ENCODE data around the gene NLRP8.

DNA sequence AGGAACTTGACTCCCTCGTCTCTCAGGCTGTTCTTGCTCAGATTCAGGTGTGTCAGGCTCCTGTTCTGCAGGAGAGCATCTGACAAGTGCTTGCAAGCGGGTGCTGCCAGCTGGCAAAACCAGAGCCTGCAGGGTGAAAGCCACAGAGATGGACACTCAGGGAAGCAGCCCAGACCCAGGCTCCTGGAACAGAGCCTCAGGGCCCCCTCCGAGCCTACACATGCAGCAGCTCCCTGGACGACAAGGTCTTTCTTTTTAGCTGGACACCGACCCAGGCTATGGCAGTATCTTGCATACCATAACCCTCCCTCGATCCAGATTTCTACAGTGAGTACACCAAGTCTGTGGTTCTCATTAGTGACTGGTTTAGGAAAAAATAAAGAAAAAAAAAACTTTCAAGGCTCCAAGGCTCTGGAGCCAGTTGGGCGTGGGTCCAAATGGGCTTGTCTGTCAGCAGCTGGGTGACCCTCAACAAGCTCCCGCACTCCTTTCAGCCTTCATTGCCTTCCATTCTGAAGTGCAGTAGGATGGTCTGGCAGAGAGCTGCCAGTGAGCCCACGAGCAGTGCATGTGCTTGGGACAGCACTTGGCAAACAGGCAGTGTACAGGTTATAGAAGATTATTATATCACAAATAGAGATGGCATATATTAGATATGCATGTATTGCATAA, 45.4 kb upstream of the NLRP8 start:
- TF ChIP-seq, protein P1, sequence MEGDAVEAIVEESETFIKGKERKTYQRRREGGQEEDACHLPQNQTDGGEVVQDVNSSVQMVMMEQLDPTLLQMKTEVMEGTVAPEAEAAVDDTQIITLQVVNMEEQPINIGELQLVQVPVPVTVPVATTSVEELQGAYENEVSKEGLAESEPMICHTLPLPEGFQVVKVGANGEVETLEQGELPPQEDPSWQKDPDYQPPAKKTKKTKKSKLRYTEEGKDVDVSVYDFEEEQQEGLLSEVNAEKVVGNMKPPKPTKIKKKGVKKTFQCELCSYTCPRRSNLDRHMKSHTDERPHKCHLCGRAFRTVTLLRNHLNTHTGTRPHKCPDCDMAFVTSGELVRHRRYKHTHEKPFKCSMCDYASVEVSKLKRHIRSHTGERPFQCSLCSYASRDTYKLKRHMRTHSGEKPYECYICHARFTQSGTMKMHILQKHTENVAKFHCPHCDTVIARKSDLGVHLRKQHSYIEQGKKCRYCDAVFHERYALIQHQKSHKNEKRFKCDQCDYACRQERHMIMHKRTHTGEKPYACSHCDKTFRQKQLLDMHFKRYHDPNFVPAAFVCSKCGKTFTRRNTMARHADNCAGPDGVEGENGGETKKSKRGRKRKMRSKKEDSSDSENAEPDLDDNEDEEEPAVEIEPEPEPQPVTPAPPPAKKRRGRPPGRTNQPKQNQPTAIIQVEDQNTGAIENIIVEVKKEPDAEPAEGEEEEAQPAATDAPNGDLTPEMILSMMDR (IDR thresholded peaks at IDR 0.05; ENCODE audit: poor library complexity, severe bottlenecking) = no peak
- no peak for TF ChIP-seq POLR2AphosphoS5 (IDR thresholded peaks at IDR 0.05)
- no peak for TF ChIP-seq MXI1 (conservative IDR thresholded peaks at IDR 0.05; ENCODE audit: poor library complexity, severe bottlenecking)

All from neural cell (in vitro differentiated cells).